ENCODE results near the gene C5orf52.

DNA sequence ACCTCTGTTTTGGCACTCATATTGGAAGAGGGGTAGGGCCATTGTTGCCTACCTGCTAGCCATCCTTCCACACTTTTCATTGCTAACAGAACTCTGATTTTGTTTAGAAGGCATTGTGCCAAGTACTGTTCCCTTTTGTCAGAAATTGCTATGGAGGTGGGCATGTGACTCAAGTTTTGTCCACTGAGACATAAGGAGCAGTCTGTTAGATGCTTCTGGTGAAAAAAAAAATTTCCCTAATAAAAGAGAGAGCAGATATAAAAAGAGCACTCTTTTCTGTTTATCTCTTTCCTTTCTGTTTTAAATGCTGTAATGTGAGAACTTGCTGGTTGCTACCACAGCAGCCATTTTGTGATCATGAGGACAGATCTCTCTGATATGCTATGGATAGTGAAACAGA is 38.0 kb downstream of the C5orf52 start:
- TF ChIP-seq, protein P1, sequence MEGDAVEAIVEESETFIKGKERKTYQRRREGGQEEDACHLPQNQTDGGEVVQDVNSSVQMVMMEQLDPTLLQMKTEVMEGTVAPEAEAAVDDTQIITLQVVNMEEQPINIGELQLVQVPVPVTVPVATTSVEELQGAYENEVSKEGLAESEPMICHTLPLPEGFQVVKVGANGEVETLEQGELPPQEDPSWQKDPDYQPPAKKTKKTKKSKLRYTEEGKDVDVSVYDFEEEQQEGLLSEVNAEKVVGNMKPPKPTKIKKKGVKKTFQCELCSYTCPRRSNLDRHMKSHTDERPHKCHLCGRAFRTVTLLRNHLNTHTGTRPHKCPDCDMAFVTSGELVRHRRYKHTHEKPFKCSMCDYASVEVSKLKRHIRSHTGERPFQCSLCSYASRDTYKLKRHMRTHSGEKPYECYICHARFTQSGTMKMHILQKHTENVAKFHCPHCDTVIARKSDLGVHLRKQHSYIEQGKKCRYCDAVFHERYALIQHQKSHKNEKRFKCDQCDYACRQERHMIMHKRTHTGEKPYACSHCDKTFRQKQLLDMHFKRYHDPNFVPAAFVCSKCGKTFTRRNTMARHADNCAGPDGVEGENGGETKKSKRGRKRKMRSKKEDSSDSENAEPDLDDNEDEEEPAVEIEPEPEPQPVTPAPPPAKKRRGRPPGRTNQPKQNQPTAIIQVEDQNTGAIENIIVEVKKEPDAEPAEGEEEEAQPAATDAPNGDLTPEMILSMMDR (IDR thresholded peaks at IDR 0.05) = no peak
- no peak for TF ChIP-seq POLR2AphosphoS5 (IDR thresholded peaks at IDR 0.05)
- no peak for TF ChIP-seq POLR2A (IDR thresholded peaks at IDR 0.05)

Data from breast epithelium (tissue), 3 donors.